Fibroblast of lung (primary cell): ENCODE measurements around the gene EGFL6. TPM values are rescaled to one million over a fixed set of nuclear protein-coding genes. Genes with fewer than 3 reads are reported as not detected.

Experiments
- DNase-seq, 2 donors: peaks; one replicate each; pipeline versions ENCODE4 v3.0.0 to v3.0.0-alpha.2; 2010; ENCODE audit warnings: low read depth in 2 of 2
- H2AFZ ChIP-seq: 2 replicates; pipeline ENCODE4 v1.5.1; 2012; ENCODE audit warnings: low read length, control low read depth, inconsistent platforms
- H3K27ac ChIP-seq: 2 replicates; pipeline ENCODE4 v1.5.1; 2011; ENCODE audit warnings: low read length, control low read depth; ENCODE audit not compliant: insufficient read depth
- H3K27me3 ChIP-seq: 2 replicates; pipeline ENCODE4 v1.5.1; 2011; ENCODE audit warnings: mild to moderate bottlenecking, low read length; ENCODE audit not compliant: control insufficient read depth, insufficient read depth
- H3K36me3 ChIP-seq: 2 replicates; pipeline ENCODE4 v1.5.1; 2011; ENCODE audit warnings: low read length; ENCODE audit not compliant: control insufficient read depth, insufficient read depth
- H3K4me1 ChIP-seq: 2 replicates; pipeline ENCODE4 v1.5.1; 2011; ENCODE audit warnings: low read length; ENCODE audit not compliant: control insufficient read depth, insufficient read depth; ENCODE audit errors: extremely low read depth
- H3K4me2 ChIP-seq: 2 replicates; pipeline ENCODE4 v1.5.1; 2011; ENCODE audit warnings: low read length, control low read depth; ENCODE audit not compliant: insufficient read depth; ENCODE audit errors: extremely low read depth
- H3K4me3 ChIP-seq, 4 experiments: fragments of 200-600 bp in 1 of 4; sonication (generic) in 1 of 4; replicated peaks in 1 of 4; 2 replicates each; pipeline ENCODE4 v1.5.1; 2011 to 2016; ENCODE audit warnings: low read length in 4 of 4, low read depth in 3 of 4, mild to moderate bottlenecking in 3 of 4, control low read depth in 2 of 4, inconsistent platforms in 1 of 4, mixed read lengths in 1 of 4; ENCODE audit not compliant: insufficient read depth in 1 of 4; ENCODE audit errors: control extremely low read depth in 1 of 4
- H3K79me2 ChIP-seq: 2 replicates; pipeline ENCODE4 v1.5.1; 2012; ENCODE audit warnings: mild to moderate bottlenecking, low read length, inconsistent platforms; ENCODE audit not compliant: control insufficient read depth, insufficient read depth
- H3K9ac ChIP-seq: 2 replicates; pipeline ENCODE4 v1.5.1; 2011; ENCODE audit warnings: mild to moderate bottlenecking, low read length, control low read depth; ENCODE audit not compliant: insufficient read depth
- H3K9me3 ChIP-seq: 2 replicates; pipeline ENCODE4 v1.5.1; 2012; ENCODE audit warnings: low read depth, low read length; ENCODE audit not compliant: control insufficient read depth, insufficient read depth
- H4K20me1 ChIP-seq: 2 replicates; pipeline ENCODE4 v1.5.1; 2011; ENCODE audit warnings: low read length; ENCODE audit not compliant: control insufficient read depth, insufficient read depth; ENCODE audit errors: extremely low read depth
- EZH2 ChIP-seq: IDR thresholded peaks from 2 replicates; pipeline ENCODE4 v1.5.1; 2012; ENCODE audit warnings: low read length, control low read depth, mild to moderate bottlenecking; ENCODE audit errors: missing control alignments
- polyA plus RNA-seq, 2 donors: library from polyadenylated mRNA; depleted of rRNA in 1 of 2; stranded (reverse) in 1 of 2; unstranded in 1 of 2; fragments of >200 nt; gene quantifications; 2 replicates each; pipeline ENCODE4 v1.2.1, GENCODE V29; 2011 to 2012; ENCODE audit warnings: missing spikeins in 1 of 2
- total RNA-seq: library from RNA; depleted of rRNA; stranded (reverse); fragments of >200 nt; gene quantifications from 2 replicates; pipeline ENCODE4 v1.2.1, GENCODE V29; 2014
- TF ChIP-seq, protein P1 (sequence below), 2 donors: IDR thresholded peaks in 1 of 2; conservative IDR thresholded peaks in 1 of 2; 1 replicate in 1 of 2; 2 replicates in 1 of 2; pipeline ENCODE4 v1.5.1; 2011 to 2012; ENCODE audit warnings: low read length in 2 of 2, control low read depth in 1 of 2, inconsistent platforms in 1 of 2, low read depth in 1 of 2, mild to moderate bottlenecking in 1 of 2

The EGFL6 gene
- total and polyA plus RNA-seq, 2 donors (not counting 1 experiment from before 2014, with no cell fraction given) = 0.17 to 0.32 TPM

- H3K9ac ChIP-seq = no peak overlapping the region
- no peak overlapping the region for H3K27ac ChIP-seq
- H3K4me2 ChIP-seq = no peak overlapping the region
- no peak overlapping the region for H2AFZ ChIP-seq
- H3K9me3 ChIP-seq = no peaks in the 10 kb centered on the region
- H3K27me3 ChIP-seq = no peaks in the 10 kb centered on the region
- no peak for TF ChIP-seq EZH2
- no peaks in the 10 kb centered on the region for H3K4me1 ChIP-seq
- no peaks in the 10 kb centered on the region for H4K20me1 ChIP-seq
- H3K36me3 ChIP-seq = no peaks in the 10 kb centered on the region
- H3K79me2 ChIP-seq = no peaks in the 10 kb centered on the region
- no peak overlapping the region for H3K4me3 ChIP-seq
- DNase-seq = no peak
Observed at GRCh38 chrX:13579661-13580060, 10.3 kb downstream of the EGFL6 start.

DNA sequence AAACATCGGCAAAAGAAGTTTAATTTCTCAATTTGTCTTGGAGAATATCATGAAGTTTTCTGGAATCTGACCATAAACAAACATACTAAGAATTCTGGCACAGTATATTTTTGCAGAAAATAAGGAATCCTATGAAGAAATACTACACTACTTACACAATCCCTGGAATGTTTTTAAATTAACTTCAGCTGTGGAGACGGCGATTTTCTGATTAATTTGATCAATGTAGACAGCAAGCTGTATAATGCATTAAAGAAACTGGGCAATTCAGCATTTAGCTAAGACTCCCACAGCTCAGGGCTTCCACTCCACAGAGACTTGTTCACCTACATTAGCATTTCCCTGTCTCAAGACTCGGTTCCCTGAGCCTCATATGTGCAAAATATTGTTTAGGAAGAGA is 12.2 kb downstream of the EGFL6 start:
- Histone ChIP-seq H3K4me1 (no peaks in the 10 kb centered on the region), H3K27ac (no peak overlapping the region), H3K4me2 (no peak overlapping the region), H3K9me3 (no peaks in the 10 kb centered on the region), H4K20me1 (no peaks in the 10 kb centered on the region), H3K79me2 (no peaks in the 10 kb centered on the region), H3K9ac (no peak overlapping the region), H3K4me3 (no peak overlapping the region), H2AFZ (no peak overlapping the region), H3K27me3 (no peaks in the 10 kb centered on the region), H3K36me3 (no peaks in the 10 kb centered on the region)
- DNase-seq = peak in 1 of 2 donors; percentile 61
- no peak for TF ChIP-seq EZH2
- TF ChIP-seq, protein P1, sequence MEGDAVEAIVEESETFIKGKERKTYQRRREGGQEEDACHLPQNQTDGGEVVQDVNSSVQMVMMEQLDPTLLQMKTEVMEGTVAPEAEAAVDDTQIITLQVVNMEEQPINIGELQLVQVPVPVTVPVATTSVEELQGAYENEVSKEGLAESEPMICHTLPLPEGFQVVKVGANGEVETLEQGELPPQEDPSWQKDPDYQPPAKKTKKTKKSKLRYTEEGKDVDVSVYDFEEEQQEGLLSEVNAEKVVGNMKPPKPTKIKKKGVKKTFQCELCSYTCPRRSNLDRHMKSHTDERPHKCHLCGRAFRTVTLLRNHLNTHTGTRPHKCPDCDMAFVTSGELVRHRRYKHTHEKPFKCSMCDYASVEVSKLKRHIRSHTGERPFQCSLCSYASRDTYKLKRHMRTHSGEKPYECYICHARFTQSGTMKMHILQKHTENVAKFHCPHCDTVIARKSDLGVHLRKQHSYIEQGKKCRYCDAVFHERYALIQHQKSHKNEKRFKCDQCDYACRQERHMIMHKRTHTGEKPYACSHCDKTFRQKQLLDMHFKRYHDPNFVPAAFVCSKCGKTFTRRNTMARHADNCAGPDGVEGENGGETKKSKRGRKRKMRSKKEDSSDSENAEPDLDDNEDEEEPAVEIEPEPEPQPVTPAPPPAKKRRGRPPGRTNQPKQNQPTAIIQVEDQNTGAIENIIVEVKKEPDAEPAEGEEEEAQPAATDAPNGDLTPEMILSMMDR (conservative IDR thresholded peaks at IDR 0.05 in 1 of 2, IDR thresholded peaks at IDR 0.05 in 1 of 2; ENCODE audit: low read depth in 1 of 2, low read length in 2 of 2) = no peak

DNA sequence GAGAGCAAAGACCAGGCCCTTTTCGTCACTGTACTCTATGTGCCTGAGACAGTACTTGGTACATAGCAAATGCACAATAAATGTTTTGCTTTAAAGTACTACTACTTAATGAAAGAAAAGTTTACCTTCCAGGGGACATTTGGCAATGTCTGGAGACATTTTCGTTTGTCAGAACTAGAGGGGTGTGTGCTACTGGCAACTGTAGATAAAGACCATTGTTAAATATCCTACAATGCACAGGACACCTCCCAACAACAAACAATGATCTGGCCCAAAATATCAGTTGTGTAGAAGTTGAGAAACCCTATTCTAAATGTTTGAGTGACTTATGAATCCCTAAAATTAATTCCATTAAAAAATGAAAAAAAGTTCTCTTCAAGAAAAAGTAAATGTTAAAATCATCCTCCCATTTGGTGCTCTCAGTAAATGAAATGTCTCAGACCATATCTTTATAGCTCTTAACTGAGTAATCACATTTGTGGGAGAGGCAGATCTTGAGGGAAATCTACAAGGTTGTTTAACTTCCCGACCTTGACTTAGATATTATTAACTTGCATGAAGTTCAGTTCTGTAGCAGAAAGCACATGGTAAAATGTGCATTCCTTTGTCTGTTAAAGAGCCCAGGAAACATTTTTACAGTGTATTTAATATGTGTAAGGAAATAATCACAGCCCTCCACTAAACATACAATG is 18.5 kb downstream of the EGFL6 start:
- Histone ChIP-seq H3K4me3 (no peak overlapping the region), H3K4me1 (no peaks in the 10 kb centered on the region), H3K36me3 (no peaks in the 10 kb centered on the region), H3K9me3 (no peaks in the 10 kb centered on the region), H3K9ac (no peak overlapping the region), H3K27me3 (no peaks in the 10 kb centered on the region), H4K20me1 (no peaks in the 10 kb centered on the region), H3K4me2 (no peak overlapping the region), H3K27ac (no peak overlapping the region), H3K79me2 (no peaks in the 10 kb centered on the region), H2AFZ (no peak overlapping the region)
- no peak for DNase-seq
- TF ChIP-seq, protein P1 (conservative IDR thresholded peaks at IDR 0.05 in 1 of 2, IDR thresholded peaks at IDR 0.05 in 1 of 2; ENCODE audit: low read depth in 1 of 2, low read length in 2 of 2) = no peak
- TF ChIP-seq EZH2 = no peak
